OCI-LY7 (cell line): ENCODE measurements around the gene IGSF22. TPM values are rescaled to one million over a fixed set of nuclear protein-coding genes. Genes with fewer than 3 reads are reported as not detected.
A peak's percentile ranks its signal among the peaks of the same experiment; 100 is the strongest.

Source experiments
- BruUV-seq: library from RNA; stranded (reverse); fragments of 400-500 nt; replicated peaks from 2 replicates; lab custom pipeline; 2021; lab: Mats Ljungman, UMichigan
- CTCF ChIA-PET: fragments of 300-600 bp; sonication (Branson Sonifier 250); formaldehyde crosslinking; loops from one replicate; lab custom pipeline; 2022; ENCODE audit warnings: antibody characterized with exemption; ENCODE audit not compliant: unreplicated experiment; lab: Charles Lee
- POLR2A ChIA-PET: fragments of 300-600 bp; sonication (Branson Sonifier 250); formaldehyde crosslinking; loops from one replicate; lab custom pipeline; 2022; ENCODE audit warnings: antibody characterized with exemption; lab: Charles Lee
- DNase-seq: peaks from one replicate; pipeline ENCODE4 v3.0.0-alpha.2; 2015; ENCODE audit warnings: low spot score
- H2AFZ ChIP-seq: fragments of 200-600 bp; sonication (generic), shearing (Covaris generic); 2 replicates; pipeline ENCODE4 v1.6.1; 2014; ENCODE audit warnings: mild to moderate bottlenecking, antibody characterized with exemption, low read length, moderate library complexity
- H3K27ac ChIP-seq: fragments of 200-600 bp; sonication (generic); 2 replicates; pipeline ENCODE4 v1.5.1; 2014; ENCODE audit warnings: mixed run types, low read depth, mild to moderate bottlenecking, moderate library complexity, low read length, inconsistent platforms; ENCODE audit not compliant: poor library complexity, severe bottlenecking
- H3K36me3 ChIP-seq: fragments of 200-600 bp; sonication (generic); 2 replicates; pipeline ENCODE4 v1.6.1; 2014; ENCODE audit warnings: mild to moderate bottlenecking, antibody characterized with exemption, low read length, moderate library complexity, mixed read lengths; ENCODE audit not compliant: insufficient read depth
- H3K4me1 ChIP-seq: fragments of 200-600 bp; sonication (generic); 2 replicates; pipeline ENCODE4 v1.5.1; 2014; ENCODE audit warnings: mild to moderate bottlenecking, low read length; ENCODE audit not compliant: insufficient read depth, poor library complexity, severe bottlenecking
- H3K4me2 ChIP-seq: fragments of 200-600 bp; sonication (generic); 2 replicates; pipeline ENCODE4 v1.6.1; 2014; ENCODE audit warnings: mild to moderate bottlenecking, low read length
- H3K4me3 ChIP-seq: fragments of 200-600 bp; sonication (generic); 2 replicates; pipeline ENCODE4 v1.5.1; 2014; ENCODE audit warnings: mild to moderate bottlenecking, low read depth, low read length; ENCODE audit not compliant: poor library complexity, severe bottlenecking
- H3K79me2 ChIP-seq: fragments of 200-600 bp; sonication (generic); 2 replicates; pipeline ENCODE4 v1.6.1; 2016; ENCODE audit warnings: low read depth, mild to moderate bottlenecking, low read length, moderate library complexity, mixed read lengths; ENCODE audit not compliant: insufficient read depth
- H3K9me2 ChIP-seq: fragments of 200-600 bp; sonication (generic); 2 replicates; pipeline ENCODE4 v1.6.1; 2016; ENCODE audit warnings: mild to moderate bottlenecking, low read length, mixed read lengths; ENCODE audit not compliant: insufficient read depth
- H3K9me3 ChIP-seq: fragments of 200-600 bp; sonication (generic); 2 replicates; pipeline ENCODE4 v1.6.1; 2014; ENCODE audit warnings: mild to moderate bottlenecking, mixed run types, low read length, mixed read lengths
- H4K20me1 ChIP-seq: fragments of 200-600 bp; sonication (generic); 2 replicates; pipeline ENCODE4 v1.6.1; 2014; ENCODE audit warnings: mild to moderate bottlenecking, antibody characterized with exemption, low read length, moderate library complexity, mixed read lengths; ENCODE audit not compliant: insufficient read depth
- CTCF ChIP-seq: fragments of 200-600 bp; sonication (generic); conservative IDR thresholded peaks from 2 replicates; pipeline ENCODE4 v1.5.1; 2014; ENCODE audit warnings: mild to moderate bottlenecking, antibody characterized with exemption, low read length, moderate library complexity, mixed read lengths
- EZH2phosphoT487 ChIP-seq: fragments of 200-600 bp; sonication (generic); IDR thresholded peaks from 2 replicates; pipeline ENCODE4 v1.6.1; 2018; ENCODE audit warnings: low read depth, borderline replicate concordance, mild to moderate bottlenecking, mixed run types, antibody characterized with exemption, low read length, moderate library complexity, mixed read lengths
- intact Hi-C: fragments of 100-400 bp; cut with micrococcal nuclease; formaldehyde crosslinking; loops from one replicate; pipeline ENCODE4 v1.10.0; 2022; ENCODE audit not compliant: unreplicated experiment
- total RNA-seq, 2 experiments: library from RNA; depleted of rRNA in 1 of 2; stranded (reverse); fragments of >200 nt in 1 of 2; shearing (Covaris generic) in 1 of 2; gene quantifications; 2 replicates each; pipeline ENCODE4 v1.2.3, GENCODE V29; 2014 to 2022

IGSF22 gene
- total RNA-seq, 2 experiments from 2014 or later = not detected

GRCh38 chr11:18699269-18699596 is 26.8 kb downstream of the IGSF22 start:
- Histone ChIP-seq H2AFZ (peak overlapping the region; percentile 98), H3K79me2 (no peaks in the 10 kb centered on the region), H3K4me3 (peak overlapping the region; percentile 83), H3K4me2 (peak overlapping the region; percentile 97), H3K9me2 (no peaks in the 10 kb centered on the region), H3K36me3 (no peaks in the 10 kb centered on the region), H3K9me3 (no peaks in the 10 kb centered on the region), H3K27ac (no peak overlapping the region), H3K4me1 (peaks cover 15% of the 10 kb centered on the region), H4K20me1 (no peaks in the 10 kb centered on the region)
- intact Hi-C loops = no loop called here
- ChIA-PET CTCF (interaction anchor here (1.3 kb wide), 1 partner anchor 32 kb away, joined by 3 read pairs; no protein-coding TSS in a partner anchor), POLR2A (no interaction called here)
- DNase-seq = no peak
- no TSS peak for BruUV-seq
- TF ChIP-seq CTCF (no peak), EZH2phosphoT487 (no peak)

- CTCF ChIA-PET = interaction anchor here (1.3 kb wide), 1 partner anchor 33 kb away, joined by 3 read pairs; no protein-coding TSS in a partner anchor
- peak within 1 kb of the TSS; percentile 98 for H2AFZ ChIP-seq
- DNase-seq = peak; percentile 88
- BruUV-seq = no TSS peak
- H3K4me2 ChIP-seq = peak within 1 kb of the TSS; percentile 97
- no peaks in the 10 kb centered on the region for H4K20me1 ChIP-seq
- H3K4me1 ChIP-seq = peaks cover 15% of the 10 kb centered on the region
- no peak within 1 kb of the TSS for H3K27ac ChIP-seq
- intact Hi-C loops = no loop called here
- no peak for TF ChIP-seq CTCF
- no peak for TF ChIP-seq EZH2phosphoT487
- H3K36me3 ChIP-seq = no peaks in the 10 kb centered on the region
- POLR2A ChIA-PET = interaction anchor here (1.2 kb wide), 1 partner anchor 9 kb away, joined by 4 read pairs; no protein-coding TSS in a partner anchor
- no peaks in the 10 kb centered on the region for H3K9me2 ChIP-seq
- no peaks in the 10 kb centered on the region for H3K79me2 ChIP-seq
- H3K9me3 ChIP-seq = no peaks in the 10 kb centered on the region
- peak within 1 kb of the TSS; percentile 83 for H3K4me3 ChIP-seq
Measured at GRCh38 chr11:18698341-18699268, 27.4 kb downstream of the IGSF22 start, which contains the start of gene TMEM86A. Gene TMEM86A (plus strand): TSS chr11:18698779. CDS start chr11:18698887, 108 bp downstream.
